Adrenal gland (tissue), 12 donors: ENCODE measurements around the gene TAS2R43. TPM values are rescaled to one million over a fixed set of nuclear protein-coding genes. Genes with fewer than 3 reads are reported as not detected.

ENCODE experiments used
- polyA plus RNA-seq, 3 donors: library from polyadenylated mRNA; stranded (reverse); fragments of 200-250 nt in 2 of 3; fragments of 350-450 nt in 1 of 3; fragmentation: Illumina TruSeq in 1 of 3; extraction: RNeasy Lipid Tissue Mini Kit (QIAGEN cat#74804) in 1 of 3; gene quantifications; one replicate each; pipeline ENCODE4 v1.2.3, GENCODE V29; 2013 to 2014
- small RNA-seq, 2 donors: library from RNA; depleted of rRNA; stranded (forward); fragments of <200 nt; gene quantifications; one replicate each; pipeline ENCODE3, GENCODE V24; 2016
- total RNA-seq, 9 donors: library from RNA; depleted of rRNA in 4 of 9; stranded (reverse); fragments of >200 nt in 4 of 9; fragments of 120-200 nt in 1 of 9; fragmentation: NEBNext Ultra II Directional in 1 of 9; extraction: Animal tissue kit (Norgen Biotek cat#: 25700) in 1 of 9; gene quantifications; one replicate each; pipeline versions ENCODE4 v1.1.0 to v1.2.4, GENCODE V29; 2013 to 2023
- donor health status: healthy with polysubstance abuse.
- donor health status: Bipolar disorder and iron deficiency.
- donor health status: DM: yes; HTN: yes; CAD: no.
- donor health status: DM: no; HTN: no; CAD: no.
- donor health status: DM: no; HTN: no; CAD: no.
- donor health status: DM: yes; HTN: yes; CAD: no.

Gene TAS2R43
- total and polyA plus RNA-seq, 12 donors = 0.28 to 17.0 (median 1.3) TPM; not detected in 4

Small RNA genes lying within 50 kb of the gene (small RNA-seq; reads per million reads assigned to genes)
- gene AC018630.1 = 0 reads per million in 2 donors

Other genes with a start within 250 kb of the TAS2R43 start
- 10 to 100 TPM in 1 of 9 donors, 1 to 10 TPM in 6, not detected in 2; 1.7 to 19.0 (median 3.4) TPM for gene PRR4, start 242.8 kb downstream of the TAS2R43 start, total RNA-seq
- 10 to 100 TPM in 2 of 3 donors, 1 to 10 TPM in 1; 7.7 to 36.7 (median 14.9) TPM for gene PRR4, start 242.8 kb downstream of the TAS2R43 start, polyA plus RNA-seq
- 10 to 100 TPM in 8 of 9 donors, 1 to 10 TPM in 1; 7.9 to 81.4 (median 20.4) TPM for gene PRH1, start 208.1 kb downstream of the TAS2R43 start, total RNA-seq
- gene PRH1, start 208.1 kb downstream of the TAS2R43 start, polyA plus RNA-seq = 10 to 100 TPM in 1 of 3 donors, 1 to 10 TPM in 2; 4.3 to 14.7 (median 4.9) TPM
- gene TAS2R13, start 182.8 kb downstream of the TAS2R43 start, total RNA-seq = 10 to 100 TPM in 1 of 9 donors, 1 to 10 TPM in 7, under 1 TPM in 1; 0.79 to 16.4 (median 1.6) TPM
- gene TAS2R13, start 182.8 kb downstream of the TAS2R43 start, polyA plus RNA-seq = under 1 TPM in 1 of 3 donors, not detected in 2; 0.03 TPM
- gene PRH2, start 163.1 kb downstream of the TAS2R43 start, total RNA-seq = under 1 TPM in 1 of 9 donors, not detected in 8; 0.22 TPM
- 1 to 10 TPM in 2 of 3 donors, not detected in 1; 1.0 to 1.6 TPM for gene PRH2, start 163.1 kb downstream of the TAS2R43 start, polyA plus RNA-seq
- 10 to 100 TPM in 3 of 9 donors, 1 to 10 TPM in 6; 1.1 to 16.3 (median 3.0) TPM for gene TAS2R14, start 153.1 kb downstream of the TAS2R43 start, total RNA-seq
- 1 to 10 TPM in 2 of 3 donors, under 1 TPM in 1; 0.80 to 2.0 (median 1.6) TPM for gene TAS2R14, start 153.1 kb downstream of the TAS2R43 start, polyA plus RNA-seq
- gene TAS2R50, start 105.4 kb downstream of the TAS2R43 start, total RNA-seq = 10 to 100 TPM in 1 of 9 donors, 1 to 10 TPM in 7, under 1 TPM in 1; 0.54 to 12.0 (median 1.5) TPM
- not detected for gene TAS2R50, start 105.4 kb downstream of the TAS2R43 start, polyA plus RNA-seq
- 10 to 100 TPM in 1 of 9 donors, 1 to 10 TPM in 6, under 1 TPM in 2; 0.69 to 10.5 (median 2.0) TPM for gene TAS2R20, start 94.0 kb downstream of the TAS2R43 start, total RNA-seq
- under 1 TPM; 0.17 to 0.42 (median 0.24) TPM for gene TAS2R20, start 94.0 kb downstream of the TAS2R43 start, polyA plus RNA-seq
- 10 to 100 TPM in 1 of 9 donors, 1 to 10 TPM in 6, under 1 TPM in 1, not detected in 1; 0.41 to 18.9 (median 3.9) TPM for gene TAS2R19, start 69.7 kb downstream of the TAS2R43 start, total RNA-seq
- gene TAS2R19, start 69.7 kb downstream of the TAS2R43 start, polyA plus RNA-seq = under 1 TPM in 2 of 3 donors, not detected in 1; 0.48 to 0.54 TPM
- 10 to 100 TPM in 2 of 9 donors, 1 to 10 TPM in 6, not detected in 1; 1.5 to 28.5 (median 3.9) TPM for gene TAS2R31, start 60.9 kb downstream of the TAS2R43 start, total RNA-seq
- under 1 TPM; 0.20 to 0.24 (median 0.20) TPM for gene TAS2R31, start 60.9 kb downstream of the TAS2R43 start, polyA plus RNA-seq
- gene TAS2R46, start 30.0 kb downstream of the TAS2R43 start, total RNA-seq = 1 to 10 TPM in 5 of 9 donors, under 1 TPM in 4; 0.61 to 7.8 (median 1.6) TPM
- under 1 TPM in 1 of 3 donors, not detected in 2; 0.10 TPM for gene TAS2R46, start 30.0 kb downstream of the TAS2R43 start, polyA plus RNA-seq
- gene TAS2R30, start 42.3 kb upstream of the TAS2R43 start, total RNA-seq = 10 to 100 TPM in 2 of 9 donors, 1 to 10 TPM in 7; 1.8 to 16.0 (median 3.1) TPM
- under 1 TPM in 2 of 3 donors, not detected in 1; 0.07 to 0.64 TPM for gene TAS2R30, start 42.3 kb upstream of the TAS2R43 start, polyA plus RNA-seq
- 10 to 100 TPM in 8 of 9 donors, 1 to 10 TPM in 1; 9.1 to 67.4 (median 19.7) TPM for gene SMIM10L1, start 78.9 kb upstream of the TAS2R43 start, total RNA-seq
- 10 to 100 TPM; 31.9 to 35.4 (median 32.1) TPM for gene SMIM10L1, start 78.9 kb upstream of the TAS2R43 start, polyA plus RNA-seq
- not detected for gene TAS2R42, start 94.6 kb upstream of the TAS2R43 start, total RNA-seq
- gene TAS2R42, start 94.6 kb upstream of the TAS2R43 start, polyA plus RNA-seq = not detected
- gene PRB3, start 177.4 kb upstream of the TAS2R43 start, total RNA-seq = not detected
- gene PRB3, start 177.4 kb upstream of the TAS2R43 start, polyA plus RNA-seq = not detected
- not detected for gene PRB4, start 218.1 kb upstream of the TAS2R43 start, total RNA-seq
- not detected for gene PRB4, start 218.1 kb upstream of the TAS2R43 start, polyA plus RNA-seq